Thyroid gland (tissue), 4 donors: Measurements from ENCODE around the gene SLC16A5.

Source experiments
- CTCF ChIP-seq, 6 experiments: fragments of 200-600 bp in 3 of 6; fragments of 450-650 bp in 3 of 6; sonication (generic) in 3 of 6; IDR thresholded peaks; one replicate each; pipeline ENCODE4 v1.5.1; 2016 to 2019; ENCODE audit warnings: antibody characterized with exemption in 6 of 6, mild to moderate bottlenecking in 2 of 6, inconsistent platforms in 1 of 6, moderate library complexity in 1 of 6
- POLR2A ChIP-seq, 2 donors: fragments of 450-650 bp; IDR thresholded peaks; one replicate each; pipeline ENCODE4 v1.6.1; 2017; ENCODE audit warnings: antibody characterized with exemption in 2 of 2, mild to moderate bottlenecking in 2 of 2, moderate library complexity in 1 of 2

GRCh38 chr17:75061055-75061438 is 26.7 kb upstream of the SLC16A5 start:
- TF ChIP-seq CTCF (IDR thresholded peaks at IDR 0.05) (no peak), POLR2A (IDR thresholded peaks at IDR 0.05) (no peak)
